ENCODE measurements around the gene PSPC1. TPM values are rescaled to one million over a fixed set of nuclear protein-coding genes. Genes with fewer than 3 reads are reported as not detected.
"Not testable (repeated sequence)": the region's sequence is repeated elsewhere in the genome, so short reads cannot be mapped to it uniquely, and the experiment has no call there.

PSPC1 gene
- total RNA-seq, 1 donor = 80.7 TPM

GRCh38 chr13:19720039-19720438, 62.7 kb downstream of the PSPC1 start:
- no peak for DNase-seq (ENCODE audit: low read depth)
- H3K4me3 ChIP-seq (ENCODE audit: low read depth, low read length) = no peak overlapping the region
- no peak for TF ChIP-seq CTCF (IDR thresholded peaks at IDR 0.05; ENCODE audit: insufficient read depth, low read depth, low read length)

- TF ChIP-seq CTCF (IDR thresholded peaks at IDR 0.05; ENCODE audit: insufficient read depth, low read depth, low read length) = no peak
- peak; percentile 77 for DNase-seq (ENCODE audit: low read depth)
- no peak overlapping the region for H3K4me3 ChIP-seq (ENCODE audit: low read depth, low read length)
These were observed 69.4 kb downstream of the PSPC1 start for GRCh38 chr13:19713186-19713965.

GRCh38 chr13:19709782-19710181, 73.0 kb downstream of the PSPC1 start:
- H3K4me3 ChIP-seq (ENCODE audit: low read depth, low read length); DNase-seq (ENCODE audit: low read depth): not testable (repeated sequence)

- DNase-seq (ENCODE audit: low read depth) = not testable (repeated sequence)
These were observed 73.7 kb downstream of the PSPC1 start for GRCh38 chr13:19709039-19709438.

GRCh38 chr13:19704256-19704655, 78.5 kb downstream of the PSPC1 start:
- not testable (repeated sequence) for H3K4me3 ChIP-seq (ENCODE audit: low read depth, low read length); DNase-seq (ENCODE audit: low read depth)

More at GRCh38 chr13:19709039-19709438, 73.7 kb downstream of the PSPC1 start:
- not testable (repeated sequence) for H3K4me3 ChIP-seq (ENCODE audit: low read depth, low read length)

- H3K4me3 ChIP-seq (ENCODE audit: low read depth, low read length); DNase-seq (ENCODE audit: low read depth): not testable (repeated sequence)
These were observed 81.1 kb downstream of the PSPC1 start for GRCh38 chr13:19701619-19702018.

GRCh38 chr13:19700963-19701362, 81.8 kb downstream of the PSPC1 start:
- H3K4me3 ChIP-seq (ENCODE audit: low read depth, low read length); DNase-seq (ENCODE audit: low read depth): not testable (repeated sequence)

GRCh38 chr13:19695829-19696228, 86.9 kb downstream of the PSPC1 start:
- no peak for TF ChIP-seq CTCF (IDR thresholded peaks at IDR 0.05; ENCODE audit: insufficient read depth, low read depth, low read length)
- H3K4me3 ChIP-seq (ENCODE audit: low read depth, low read length) = no peak overlapping the region
- DNase-seq (ENCODE audit: low read depth) = no peak

- no peak for DNase-seq (ENCODE audit: low read depth)
These were observed 87.3 kb downstream of the PSPC1 start for GRCh38 chr13:19695428-19695827.

GRCh38 chr13:19691447-19691846, 91.3 kb downstream of the PSPC1 start:
- H3K4me3 ChIP-seq (ENCODE audit: low read depth, low read length); DNase-seq (ENCODE audit: low read depth): not testable (repeated sequence)

More at GRCh38 chr13:19695428-19695827, 87.3 kb downstream of the PSPC1 start:
- no peak for TF ChIP-seq CTCF (IDR thresholded peaks at IDR 0.05; ENCODE audit: insufficient read depth, low read depth, low read length)
- no peak overlapping the region for H3K4me3 ChIP-seq (ENCODE audit: low read depth, low read length)

All from fibroblast of villous mesenchyme (primary cell).